ENCODE data around the gene HACD1. TPM values are rescaled to one million over a fixed set of nuclear protein-coding genes. Genes with fewer than 3 reads are reported as not detected.

HACD1 gene
- 17.0 TPM for total RNA-seq

- peak; percentile 55 for DNase-seq (ENCODE audit: low spot score)
Measured at GRCh38 chr10:17617031-17617911, at the start of gene HACD1. Gene HACD1 (minus strand): TSS chr10:17617374. CDS start chr10:17617339, 35 bp downstream.

- no peak for DNase-seq (ENCODE audit: low spot score)
Measured at GRCh38 chr10:17665747-17666146, 48.6 kb upstream of the HACD1 start.

GRCh38 chr10:17663450-17663849 is 46.3 kb upstream of the HACD1 start:
- DNase-seq (ENCODE audit: low spot score) = no peak

GRCh38 chr10:17662193-17663138 is 45.3 kb upstream of the HACD1 start:
- no peak for DNase-seq (ENCODE audit: low spot score)

- DNase-seq (ENCODE audit: low spot score) = no peak
Measured at GRCh38 chr10:17661510-17661909, 44.3 kb upstream of the HACD1 start.

GRCh38 chr10:17660921-17661320 is 43.7 kb upstream of the HACD1 start:
- DNase-seq (ENCODE audit: low spot score) = no peak

- no peak for DNase-seq (ENCODE audit: low spot score)
Measured at GRCh38 chr10:17659365-17659764, 42.2 kb upstream of the HACD1 start.

- DNase-seq (ENCODE audit: low spot score) = no peak
Measured at GRCh38 chr10:17657103-17657500, 39.9 kb upstream of the HACD1 start.

- DNase-seq (ENCODE audit: low spot score) = no peak
Measured at GRCh38 chr10:17655567-17656146, 38.5 kb upstream of the HACD1 start.

- DNase-seq (ENCODE audit: low spot score) = no peak
Measured at GRCh38 chr10:17655009-17655408, 37.8 kb upstream of the HACD1 start.

GRCh38 chr10:17652585-17652984 is 35.4 kb upstream of the HACD1 start:
- DNase-seq (ENCODE audit: low spot score) = no peak

- no peak for DNase-seq (ENCODE audit: low spot score)
Measured at GRCh38 chr10:17651896-17652295, 34.7 kb upstream of the HACD1 start.

GRCh38 chr10:17650416-17650815 is 33.2 kb upstream of the HACD1 start:
- DNase-seq (ENCODE audit: low spot score) = no peak

- DNase-seq (ENCODE audit: low spot score) = no peak
Measured at GRCh38 chr10:17649836-17650235, 32.7 kb upstream of the HACD1 start.

- no peak for DNase-seq (ENCODE audit: low spot score)
Measured at GRCh38 chr10:17649052-17649451, 31.9 kb upstream of the HACD1 start.

- DNase-seq (ENCODE audit: low spot score) = no peak
Measured at GRCh38 chr10:17648243-17649035, 31.3 kb upstream of the HACD1 start.

GRCh38 chr10:17647326-17647725 is 30.2 kb upstream of the HACD1 start:
- no peak for DNase-seq (ENCODE audit: low spot score)

GRCh38 chr10:17645621-17646345 is 28.6 kb upstream of the HACD1 start:
- DNase-seq (ENCODE audit: low spot score) = no peak

GRCh38 chr10:17644485-17644943 is 27.3 kb upstream of the HACD1 start:
- no peak for DNase-seq (ENCODE audit: low spot score)

- DNase-seq (ENCODE audit: low spot score) = peak; percentile 92
Measured at GRCh38 chr10:17643755-17644484, 26.7 kb upstream of the HACD1 start, which contains the start of gene STAM. Gene STAM (plus strand): TSS chr10:17644151. CDS start chr10:17644340, 189 bp downstream.
